Measurements from ENCODE around the gene DUSP15. TPM values are rescaled to one million over a fixed set of nuclear protein-coding genes. Genes with fewer than 3 reads are reported as not detected.

Gene DUSP15
- total and polyA plus RNA-seq, 4 donors: 1.6 to 4.7 (median 2.9) TPM

DNA sequence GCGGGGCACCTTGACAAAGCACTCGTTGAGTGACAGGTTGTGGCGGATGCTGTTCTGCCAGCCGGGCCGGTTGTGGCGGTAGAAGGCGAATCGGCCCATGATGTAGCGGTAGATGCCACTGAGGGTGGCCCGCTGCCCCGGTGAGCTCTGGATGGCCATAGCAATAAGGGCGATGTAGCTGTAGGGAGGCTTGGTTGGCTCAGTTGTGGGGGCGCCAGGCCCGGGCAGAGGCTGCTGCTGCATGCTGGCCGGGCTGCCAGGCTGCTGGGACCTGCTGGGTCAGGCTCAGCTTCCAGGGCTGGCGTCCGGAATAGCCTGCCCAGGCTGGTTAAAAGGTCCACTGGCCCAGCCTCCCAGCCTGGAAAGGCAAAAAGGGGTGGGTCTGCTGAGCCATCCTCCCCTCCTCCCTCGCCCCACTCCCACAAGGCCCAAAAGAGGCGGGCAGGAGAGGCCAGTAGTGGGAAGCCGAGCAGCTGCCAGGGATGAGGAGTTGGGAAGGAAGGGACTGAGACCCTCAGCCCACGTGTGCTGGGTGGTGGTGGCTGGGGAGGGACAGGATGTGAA is 24.9 kb downstream of the DUSP15 start, which contains the start of gene FOXS1:
FOXS1 (minus strand) TSS at position 305 of the 564 bp plus-strand sequence; CDS start at position 243, 62 bp downstream.
- peak; percentile 69 to 86 (median 76) for DNase-seq
- H3K9ac ChIP-seq (ENCODE audit: insufficient read depth in 1 of 2, low read length in 2 of 2): peak within 1 kb of the TSS in 1 of 2 donors; percentile 11

DNA sequence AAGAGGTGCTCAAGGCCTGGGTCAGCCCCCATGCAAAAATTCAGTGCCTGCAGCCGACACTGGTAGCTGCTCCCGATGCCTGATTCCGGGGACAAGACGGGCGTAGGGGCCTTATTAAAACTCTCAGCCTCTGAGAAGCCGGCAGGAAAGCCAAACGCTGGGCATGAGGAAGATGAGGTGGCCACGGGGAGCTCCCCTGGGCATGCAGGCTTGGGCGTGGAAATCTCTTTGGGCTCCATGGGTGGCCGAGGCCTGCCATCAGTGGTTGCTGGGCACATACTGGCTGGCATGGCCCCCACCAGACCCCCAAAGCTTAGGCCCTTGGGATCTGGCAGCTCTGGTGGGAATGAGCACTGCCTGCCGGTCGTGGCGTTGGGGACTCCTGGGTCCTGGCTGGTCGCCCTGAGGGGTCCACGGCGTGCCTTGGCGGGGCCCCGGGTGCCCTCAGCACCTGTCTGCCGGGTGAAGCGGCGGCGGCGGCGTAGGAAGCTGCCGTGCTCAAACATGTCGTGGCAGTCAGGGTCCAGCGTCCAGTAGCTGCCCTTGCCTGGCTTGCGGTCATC is 25.5 kb downstream of the DUSP15 start:
- no peaks in the 10 kb centered on the region for H3K36me3 ChIP-seq (ENCODE audit: control insufficient read depth in 4 of 4, insufficient read depth in 4 of 4, low read length in 4 of 4)
- 86 to 96% methylated on average over 28 of the region's 28 CpGs for WGBS, 2 donors
- H3K27me3 ChIP-seq (ENCODE audit: control insufficient read depth in 3 of 3, insufficient read depth in 3 of 3, low read length in 2 of 3): peaks cover 0 to 8% (median 0%) of the 10 kb centered on the region in 3 donors
- H3K27ac ChIP-seq (ENCODE audit: low read depth in 1 of 2, low read length in 1 of 2): peak overlapping the region; percentile 0 to 30
- no peak overlapping the region for H3K9ac ChIP-seq (ENCODE audit: insufficient read depth in 1 of 2, low read length in 2 of 2)
- no peaks in the 10 kb centered on the region for H3K9me3 ChIP-seq (ENCODE audit: control insufficient read depth in 4 of 4, insufficient read depth in 3 of 4, low read length in 3 of 4)
- peaks cover 0 to 51% (median 20%) of the 10 kb centered on the region in 5 donors for H3K4me1 ChIP-seq (ENCODE audit: control insufficient read depth in 5 of 5, insufficient read depth in 5 of 5, low read length in 5 of 5)
- no peak overlapping the region for H3K4me3 ChIP-seq
- no peak for ATAC-seq (ENCODE audit: insufficient read depth, low FRiP score)
- TF ChIP-seq, protein P1, sequence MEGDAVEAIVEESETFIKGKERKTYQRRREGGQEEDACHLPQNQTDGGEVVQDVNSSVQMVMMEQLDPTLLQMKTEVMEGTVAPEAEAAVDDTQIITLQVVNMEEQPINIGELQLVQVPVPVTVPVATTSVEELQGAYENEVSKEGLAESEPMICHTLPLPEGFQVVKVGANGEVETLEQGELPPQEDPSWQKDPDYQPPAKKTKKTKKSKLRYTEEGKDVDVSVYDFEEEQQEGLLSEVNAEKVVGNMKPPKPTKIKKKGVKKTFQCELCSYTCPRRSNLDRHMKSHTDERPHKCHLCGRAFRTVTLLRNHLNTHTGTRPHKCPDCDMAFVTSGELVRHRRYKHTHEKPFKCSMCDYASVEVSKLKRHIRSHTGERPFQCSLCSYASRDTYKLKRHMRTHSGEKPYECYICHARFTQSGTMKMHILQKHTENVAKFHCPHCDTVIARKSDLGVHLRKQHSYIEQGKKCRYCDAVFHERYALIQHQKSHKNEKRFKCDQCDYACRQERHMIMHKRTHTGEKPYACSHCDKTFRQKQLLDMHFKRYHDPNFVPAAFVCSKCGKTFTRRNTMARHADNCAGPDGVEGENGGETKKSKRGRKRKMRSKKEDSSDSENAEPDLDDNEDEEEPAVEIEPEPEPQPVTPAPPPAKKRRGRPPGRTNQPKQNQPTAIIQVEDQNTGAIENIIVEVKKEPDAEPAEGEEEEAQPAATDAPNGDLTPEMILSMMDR (IDR thresholded peaks at IDR 0.05; ENCODE audit: control extremely low read depth, extremely low read depth): no peak
- DNase-seq: no peak

More for the DNA sequence above, 24.9 kb downstream of the DUSP15 start, which contains the start of gene FOXS1:
- Histone ChIP-seq H3K4me1 (ENCODE audit: control insufficient read depth in 5 of 5, insufficient read depth in 5 of 5, low read length in 5 of 5) (peaks cover 0 to 51% (median 20%) of the 10 kb centered on the region in 5 donors), H3K9me3 (ENCODE audit: control insufficient read depth in 4 of 4, insufficient read depth in 3 of 4, low read length in 3 of 4) (no peaks in the 10 kb centered on the region), H3K36me3 (ENCODE audit: control insufficient read depth in 4 of 4, insufficient read depth in 4 of 4, low read length in 4 of 4) (no peaks in the 10 kb centered on the region), H3K27ac (ENCODE audit: low read depth in 1 of 2, low read length in 1 of 2) (peak within 1 kb of the TSS; percentile 0 to 30), H3K4me3 (no peak within 1 kb of the TSS), H3K27me3 (ENCODE audit: control insufficient read depth in 3 of 3, insufficient read depth in 3 of 3, low read length in 2 of 3) (peaks cover 0 to 12% (median 3%) of the 10 kb centered on the region in 3 donors)
- no peak for ATAC-seq (ENCODE audit: insufficient read depth, low FRiP score)
- 68 to 82% methylated on average over 21 of the region's 21 CpGs for WGBS, 2 donors
- TF ChIP-seq, protein P1 (IDR thresholded peaks at IDR 0.05; ENCODE audit: control extremely low read depth, extremely low read depth): no peak

DNA sequence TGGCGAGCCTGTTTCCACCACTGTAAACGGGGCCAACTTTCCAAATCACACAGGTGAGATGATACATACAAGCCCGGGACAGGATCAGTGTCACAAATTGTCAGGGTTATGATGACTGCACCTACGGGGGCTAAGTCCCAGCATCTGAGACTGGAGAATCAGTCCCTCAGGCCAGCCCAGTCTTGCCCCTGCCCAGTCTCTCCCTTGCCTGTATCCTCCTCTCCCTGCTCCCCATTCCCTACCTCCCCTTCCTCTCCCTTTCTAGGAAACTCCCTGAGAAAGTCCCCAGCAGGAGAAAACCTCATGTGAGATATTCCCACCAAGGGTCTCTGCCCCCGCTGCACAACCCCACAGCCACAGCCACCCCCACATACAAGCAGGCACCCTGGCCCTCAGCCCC is 26.4 kb downstream of the DUSP15 start:
- Histone ChIP-seq H3K4me1 (ENCODE audit: control insufficient read depth in 5 of 5, insufficient read depth in 5 of 5, low read length in 5 of 5) (peaks cover 0 to 52% (median 20%) of the 10 kb centered on the region in 5 donors), H3K9ac (ENCODE audit: insufficient read depth in 1 of 2, low read length in 2 of 2) (no peak overlapping the region), H3K36me3 (ENCODE audit: control insufficient read depth in 4 of 4, insufficient read depth in 4 of 4, low read length in 4 of 4) (no peaks in the 10 kb centered on the region), H3K27me3 (ENCODE audit: control insufficient read depth in 3 of 3, insufficient read depth in 3 of 3, low read length in 2 of 3) (peaks cover 0 to 3% (median 0%) of the 10 kb centered on the region in 3 donors), H3K27ac (ENCODE audit: low read depth in 1 of 2, low read length in 1 of 2) (peak overlapping the region; percentile 2 to 55), H3K4me3 (no peak overlapping the region), H3K9me3 (ENCODE audit: control insufficient read depth in 4 of 4, insufficient read depth in 3 of 4, low read length in 3 of 4) (no peaks in the 10 kb centered on the region)
- 84 to 88% methylated on average over 5 of the region's 5 CpGs for WGBS, 2 donors
- TF ChIP-seq, protein P1 (IDR thresholded peaks at IDR 0.05; ENCODE audit: control extremely low read depth, extremely low read depth): no peak
- DNase-seq: no peak
- no peak for ATAC-seq (ENCODE audit: insufficient read depth, low FRiP score)
